SK-N-SH treated with all-trans-retinoic acid at 6 μM for 48 hours (cell line): Measurements from ENCODE around the gene AGTPBP1.
"Not testable (repeated sequence)": the region's sequence is repeated elsewhere in the genome, so short reads cannot be mapped to it uniquely, and the experiment has no call there.

Experiments
- BACH2 ChIP-seq: fragments of 250-450 bp; sonication (Bioruptor Pico); IDR thresholded peaks from 2 replicates; pipeline ENCODE4 v1.9.0; 2021; ENCODE audit warnings: mild to moderate bottlenecking, borderline replicate concordance
- CSDC2 ChIP-seq: fragments of 250-450 bp; sonication (Bioruptor Pico); IDR thresholded peaks from 2 replicates; pipeline ENCODE4 v1.5.0; 2020; ENCODE audit warnings: mild to moderate bottlenecking, moderate library complexity
- ISL1 ChIP-seq: fragments of 250-450 bp; sonication (Bioruptor Pico); IDR thresholded peaks from 2 replicates; pipeline ENCODE4 v2.1.2; 2022; ENCODE audit warnings: mild to moderate bottlenecking, moderate library complexity
- PATZ1 ChIP-seq: fragments of 250-450 bp; sonication (Bioruptor Pico); IDR thresholded peaks from 2 replicates; pipeline ENCODE4 v1.8.0; 2020; ENCODE audit warnings: mild to moderate bottlenecking, moderate library complexity, borderline replicate concordance
- POU6F1 ChIP-seq: fragments of 250-450 bp; sonication (Bioruptor Pico); IDR thresholded peaks from 2 replicates; pipeline ENCODE4 v1.8.0; 2021; ENCODE audit warnings: low read depth, mild to moderate bottlenecking, moderate library complexity, borderline replicate concordance
- TCF4 ChIP-seq: fragments of 250-450 bp; sonication (Bioruptor Pico); IDR thresholded peaks from 2 replicates; pipeline ENCODE4 v1.8.0; 2021; ENCODE audit warnings: mild to moderate bottlenecking, moderate library complexity, borderline replicate concordance
- ZFP3 ChIP-seq: fragments of 250-450 bp; sonication (Bioruptor Pico); IDR thresholded peaks from 2 replicates; pipeline ENCODE4 v1.5.0; 2020; ENCODE audit warnings: mild to moderate bottlenecking, moderate library complexity
- ZFP30 ChIP-seq: fragments of 450-650 bp; formaldehyde crosslinking; IDR thresholded peaks from 2 replicates; pipeline ENCODE4 v1.5.0; 2022; ENCODE audit warnings: mild to moderate bottlenecking, moderate library complexity

- not testable (repeated sequence) for TF ChIP-seq BACH2 (CRISPR knock-in tag); TCF4 (CRISPR knock-in tag); ZFP3; POU6F1 (CRISPR knock-in tag); ZFP30 (CRISPR knock-in tag); CSDC2 (CRISPR knock-in tag); ISL1 (CRISPR knock-in tag); PATZ1 (CRISPR knock-in tag)
Measured at GRCh38 chr9:85773844-85774243, 32.1 kb upstream of the AGTPBP1 start.
